HL-60 (cell line): ENCODE data around the gene MOXD1.

Experiments used
- CTCF ChIP-seq: IDR thresholded peaks from one replicate; pipeline ENCODE4 v1.5.1; 2011; ENCODE audit warnings: low read length, control low read depth, inconsistent platforms; ENCODE audit not compliant: insufficient read depth
- POLR2AphosphoS5 ChIP-seq: IDR thresholded peaks from 2 replicates; pipeline ENCODE4 v1.6.1; 2012; ENCODE audit warnings: low read depth
- REST ChIP-seq: IDR thresholded peaks from 2 replicates; pipeline ENCODE4 v1.6.1; 2012; ENCODE audit warnings: low read depth; ENCODE audit not compliant: insufficient replicate concordance
- SPI1 ChIP-seq: IDR thresholded peaks from 2 replicates; pipeline ENCODE4 v1.6.1; 2012; ENCODE audit warnings: low read depth, mild to moderate bottlenecking, borderline replicate concordance

- TF ChIP-seq CTCF (no peak), POLR2AphosphoS5 (no peak), REST (no peak), SPI1 (no peak)
These were observed at the start of gene MOXD1 for GRCh38 chr6:132400883-132401617.
